NCI-H748 (cell line): ENCODE data around the gene RARA.

ENCODE experiments used
- DNase-seq: peaks from one replicate; lab custom pipeline; 2025; ENCODE audit not compliant: unreplicated experiment; lab: John Stamatoyannopoulos, UW

RARA gene

DNA sequence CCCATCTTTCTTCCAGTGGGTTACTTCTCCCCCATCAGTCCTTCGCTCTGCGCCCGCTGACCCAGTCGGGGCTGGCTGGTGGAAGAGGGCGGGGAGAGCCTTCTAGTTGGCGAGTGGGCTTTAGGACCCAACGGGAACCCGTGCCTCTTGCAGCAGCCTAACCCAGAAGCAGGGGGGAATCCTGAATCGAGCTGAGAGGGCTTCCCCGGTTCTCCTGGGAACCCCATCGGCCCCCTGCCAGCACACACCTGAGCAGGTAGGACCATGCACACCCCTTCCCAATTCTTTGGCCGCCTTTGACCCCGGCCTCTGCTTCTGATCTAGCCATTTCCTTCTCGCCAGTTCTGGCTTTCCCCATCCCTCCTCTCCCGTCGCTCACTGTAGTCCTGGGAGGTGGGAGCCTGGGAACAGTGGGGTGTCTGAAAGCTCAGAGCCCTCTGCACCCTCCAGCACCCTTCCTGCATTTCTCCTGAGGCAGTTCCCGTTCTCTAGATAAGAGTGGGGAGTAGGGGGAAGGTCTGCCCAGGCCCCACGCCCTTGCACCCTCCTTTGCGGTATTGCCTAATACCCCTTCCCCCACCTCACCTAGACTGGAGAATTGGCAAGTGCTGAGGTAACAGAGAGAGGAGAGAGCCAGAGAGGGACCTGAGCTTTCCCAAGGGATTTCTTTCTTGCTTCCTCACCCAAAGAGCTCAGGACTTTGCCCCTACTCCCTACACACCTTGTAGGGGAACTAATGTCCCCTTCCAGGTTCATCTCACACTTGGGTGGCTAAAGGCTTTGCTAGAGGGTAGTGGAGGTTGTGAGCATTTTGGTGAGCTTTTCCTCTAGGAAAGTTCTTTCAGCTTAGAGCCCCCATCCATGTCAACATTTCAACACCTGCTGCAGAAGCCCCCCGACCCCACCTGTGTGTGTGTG lies at the start of gene RARA:
Gene RARA (plus strand): TSS at position 150 of the 918 bp plus-strand sequence. CDS start 22,039 bp downstream, outside the sequence.
- DNase-seq = peak; percentile 57

DNA sequence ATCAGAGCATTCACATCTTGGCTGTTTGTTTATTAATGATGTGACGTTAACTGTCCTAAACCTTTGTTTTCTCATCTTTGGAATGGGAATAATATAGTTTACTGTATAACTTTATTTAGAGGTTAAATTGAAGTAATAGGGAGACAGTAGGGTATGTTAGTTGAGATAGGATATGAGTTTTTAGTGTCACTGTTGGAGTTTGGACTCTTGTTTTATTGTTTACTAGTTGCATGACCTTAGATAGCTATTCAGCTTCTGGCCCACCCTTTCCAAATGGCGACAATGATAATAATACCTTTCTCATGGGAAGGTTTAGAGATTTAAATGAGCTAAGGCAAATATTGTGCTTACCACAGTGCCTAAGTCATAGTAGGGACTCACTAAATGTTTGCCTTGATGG lies 49.5 kb upstream of the RARA start:
- DNase-seq = no peak

DNA sequence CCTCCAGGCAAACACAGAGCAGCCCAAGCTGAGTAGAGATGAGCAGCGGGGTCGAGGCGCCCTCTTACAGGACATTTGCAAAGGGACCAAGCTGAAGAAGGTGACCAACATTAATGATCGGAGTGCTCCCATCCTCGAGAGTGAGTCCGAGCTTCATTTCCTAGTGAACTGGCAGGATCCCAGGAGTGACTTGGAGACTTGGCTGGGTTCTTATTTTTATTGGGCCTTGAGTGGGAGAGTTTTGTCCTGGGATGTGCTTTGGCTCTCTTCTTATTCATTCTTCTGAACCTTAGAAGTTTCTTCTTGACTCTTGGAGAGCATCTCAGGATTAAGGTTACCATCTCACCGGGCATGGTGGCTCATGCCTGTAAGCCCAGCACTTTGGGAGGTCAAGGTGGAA lies 48.5 kb upstream of the RARA start:
- no peak for DNase-seq

DNA sequence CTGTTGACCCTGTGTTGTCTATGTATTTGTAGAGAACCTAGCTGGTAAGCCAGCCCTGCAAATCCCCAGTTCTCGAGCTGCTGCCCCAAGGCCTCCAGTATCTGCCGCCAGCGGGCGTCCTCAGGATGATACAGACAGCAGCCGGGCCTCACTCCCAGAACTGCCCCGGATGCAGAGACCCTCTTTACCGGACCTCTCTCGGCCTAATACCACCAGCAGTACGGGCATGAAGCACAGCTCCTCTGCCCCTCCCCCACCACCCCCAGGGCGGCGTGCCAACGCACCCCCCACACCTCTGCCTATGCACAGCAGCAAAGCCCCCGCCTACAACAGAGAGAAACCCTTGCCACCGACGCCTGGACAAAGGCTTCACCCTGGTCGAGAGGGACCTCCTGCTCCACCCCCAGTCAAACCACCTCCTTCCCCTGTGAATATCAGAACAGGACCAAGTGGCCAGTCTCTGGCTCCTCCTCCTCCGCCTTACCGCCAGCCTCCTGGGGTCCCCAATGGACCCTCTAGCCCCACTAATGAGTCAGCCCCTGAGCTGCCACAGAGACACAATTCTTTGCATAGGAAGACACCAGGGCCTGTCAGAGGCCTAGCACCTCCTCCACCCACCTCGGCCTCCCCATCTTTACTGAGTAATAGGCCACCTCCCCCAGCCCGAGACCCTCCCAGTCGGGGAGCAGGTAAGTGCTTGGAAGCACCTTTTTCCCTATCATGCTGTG lies 44.4 kb upstream of the RARA start:
- no peak for DNase-seq

DNA sequence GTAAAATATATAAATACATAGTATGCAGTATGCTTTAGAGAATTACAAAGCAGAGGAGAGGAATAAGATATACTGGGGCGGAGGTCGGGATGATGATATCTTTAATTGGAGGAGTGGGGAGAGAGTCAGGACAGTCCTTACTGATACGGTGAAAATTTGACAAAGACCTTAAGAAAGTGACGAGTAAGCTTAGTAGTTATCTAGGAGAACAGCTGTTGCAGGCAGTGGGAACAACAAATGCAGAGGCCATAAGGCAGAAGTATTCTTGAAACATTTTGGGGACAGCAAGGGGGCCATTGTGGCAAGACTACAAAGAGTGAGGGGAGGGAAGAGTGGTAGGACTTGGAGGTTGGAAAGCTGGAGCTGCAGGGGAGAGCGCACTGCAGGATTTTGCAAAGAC lies 43.6 kb upstream of the RARA start:
- no peak for DNase-seq

DNA sequence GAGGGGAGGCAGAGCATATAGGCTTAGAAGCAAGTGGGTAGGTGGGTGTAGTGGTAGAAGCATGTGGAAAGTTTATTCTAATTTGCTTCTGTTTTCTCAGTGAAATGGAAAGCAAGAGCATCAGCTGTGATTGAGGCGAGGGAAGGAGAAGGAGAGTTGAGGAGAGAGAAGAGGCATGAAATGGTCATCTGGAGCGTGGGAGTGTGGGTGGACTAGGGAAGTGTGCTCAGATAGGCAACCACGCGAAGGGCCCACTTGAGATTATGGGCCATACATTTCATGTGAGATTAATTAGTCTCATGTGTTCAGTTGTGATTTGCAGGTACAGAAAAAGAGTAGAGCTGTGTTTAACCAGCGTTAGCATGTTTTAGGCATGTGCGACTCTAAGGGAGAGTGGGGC lies 42.1 kb upstream of the RARA start:
- DNase-seq = no peak

DNA sequence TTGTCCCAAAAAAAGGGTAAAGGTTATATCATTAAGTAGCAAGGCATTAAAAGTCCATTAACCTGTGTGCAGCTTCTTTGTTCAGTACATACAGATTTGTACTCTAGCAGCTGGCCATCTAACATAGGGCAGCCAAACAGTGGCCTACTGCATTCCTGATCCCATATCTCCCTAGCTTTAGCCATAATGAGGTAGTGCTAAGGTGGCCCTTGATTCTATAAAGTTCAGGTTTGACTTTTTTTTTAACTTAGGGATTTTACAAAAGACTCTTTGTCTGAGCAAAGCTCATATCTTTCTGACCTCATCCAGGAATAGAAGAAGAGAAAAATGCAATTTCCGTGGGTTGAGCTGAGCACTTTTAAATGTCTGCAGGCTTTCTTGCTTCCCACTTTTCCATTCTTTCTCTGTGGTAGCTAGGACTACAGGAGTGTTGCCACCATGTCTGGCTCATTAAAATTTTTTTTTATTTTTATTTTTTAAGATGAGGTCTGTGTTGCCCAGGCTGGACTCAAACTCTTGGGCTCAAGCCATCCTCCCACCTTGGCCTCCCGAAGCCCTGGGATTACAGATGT lies 40.8 kb upstream of the RARA start:
- no peak for DNase-seq

DNA sequence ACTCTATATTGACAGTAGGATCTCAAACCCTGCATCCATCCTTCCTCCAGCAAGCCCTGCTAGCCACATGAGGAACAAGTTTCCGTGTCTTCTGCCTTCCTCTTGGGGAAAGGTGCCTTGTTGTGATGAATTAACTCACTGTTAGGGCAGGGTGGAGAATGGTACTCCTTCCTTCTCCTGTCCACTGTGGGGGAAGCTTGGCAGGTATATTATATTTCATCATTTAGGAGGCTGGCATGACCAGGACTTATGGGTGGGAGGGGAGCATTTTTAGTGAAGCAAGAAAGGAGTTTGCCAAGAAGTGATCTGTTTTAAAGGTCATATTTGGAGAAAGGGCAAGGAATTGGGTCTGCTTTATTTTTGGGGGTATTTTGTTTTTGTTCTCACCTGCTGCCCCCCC lies 30.6 kb upstream of the RARA start:
- DNase-seq = no peak

DNA sequence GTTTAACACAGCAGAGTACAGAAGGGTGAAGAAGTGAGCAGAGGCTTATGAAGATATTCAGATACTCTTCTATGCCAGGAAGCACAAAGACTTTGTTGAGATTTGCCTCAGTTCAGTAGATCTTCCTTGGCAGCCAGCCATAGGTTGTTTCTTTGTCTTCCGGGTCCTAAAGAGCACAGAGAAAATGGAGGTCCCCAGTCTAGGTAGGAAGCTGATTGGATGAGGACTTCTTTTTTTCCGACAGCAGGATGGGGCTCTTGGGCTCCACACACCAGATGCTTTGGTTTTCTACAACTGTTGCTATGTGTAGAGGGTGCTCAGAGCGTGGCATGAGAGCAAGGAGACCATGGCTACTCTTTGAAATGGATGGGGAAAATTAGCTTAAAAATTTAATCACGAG lies 29.6 kb upstream of the RARA start:
- DNase-seq = no peak

DNA sequence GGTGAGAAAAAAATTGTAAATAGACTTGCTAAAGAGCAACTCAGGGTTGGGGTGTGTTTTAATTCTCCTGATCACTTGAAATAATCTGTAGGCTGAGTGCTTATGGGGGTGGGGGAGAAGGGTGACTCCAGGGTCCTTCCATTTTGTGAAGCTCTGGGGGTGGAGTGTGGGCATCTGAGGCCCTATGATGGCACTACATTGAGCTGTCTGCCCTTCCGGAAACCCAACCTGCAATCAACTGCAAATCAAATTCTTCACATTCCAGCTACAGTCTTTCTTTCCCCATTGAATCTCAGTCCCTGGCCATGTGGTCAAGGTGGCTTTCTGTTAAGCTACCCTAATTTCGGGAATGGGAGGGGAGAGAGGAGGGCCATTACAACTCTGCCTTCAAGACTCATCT lies 27.3 kb upstream of the RARA start:
- no peak for DNase-seq

DNA sequence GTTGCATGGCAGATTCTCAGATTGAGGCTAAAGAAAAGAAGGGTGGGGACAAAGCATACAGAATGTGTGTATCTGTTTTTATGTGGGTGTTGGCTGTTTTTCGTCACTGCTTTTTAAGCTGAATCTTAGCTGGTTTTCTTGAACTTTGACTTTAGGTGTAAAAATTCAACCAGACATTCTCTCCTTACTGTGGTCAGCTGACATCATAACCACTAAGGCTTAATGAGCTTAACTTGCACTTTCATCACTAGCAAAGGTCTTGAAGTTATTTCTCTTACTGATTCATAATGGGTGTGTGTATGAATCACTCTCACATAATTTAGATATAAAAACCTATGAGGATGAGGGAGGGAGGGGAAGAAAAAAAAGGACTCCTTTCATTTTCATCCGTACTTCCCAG lies 25.3 kb upstream of the RARA start:
- no peak for DNase-seq

DNA sequence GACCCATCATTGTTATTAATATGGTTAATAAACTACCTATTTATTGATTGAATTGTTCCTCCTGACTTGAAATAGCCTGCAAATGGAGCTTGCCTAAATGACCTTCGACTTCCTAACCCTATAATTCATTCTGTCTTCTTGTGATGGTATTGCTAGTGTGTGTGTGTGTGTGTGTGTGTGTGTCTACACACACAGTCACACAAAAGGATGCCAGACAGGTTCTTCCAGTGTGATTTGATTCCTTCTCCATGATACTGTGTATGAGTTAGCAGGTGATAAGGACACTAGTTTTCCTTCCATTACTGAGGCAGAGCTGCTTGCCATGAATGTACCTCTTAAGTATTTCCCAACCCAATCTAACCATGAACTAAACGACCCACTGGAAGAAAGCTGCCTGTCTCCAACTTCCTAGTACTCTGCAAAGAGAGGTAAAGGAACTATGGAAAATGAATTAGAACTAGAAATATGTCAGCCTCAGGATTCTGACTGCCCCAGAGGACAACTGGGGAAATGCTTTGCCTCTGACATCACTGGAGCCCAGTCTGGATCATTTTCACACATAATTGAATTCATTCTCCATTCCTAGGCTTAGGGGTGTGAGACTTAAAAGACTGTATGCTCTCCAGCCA lies 24.8 kb upstream of the RARA start:
- peak; percentile 34 for DNase-seq

DNA sequence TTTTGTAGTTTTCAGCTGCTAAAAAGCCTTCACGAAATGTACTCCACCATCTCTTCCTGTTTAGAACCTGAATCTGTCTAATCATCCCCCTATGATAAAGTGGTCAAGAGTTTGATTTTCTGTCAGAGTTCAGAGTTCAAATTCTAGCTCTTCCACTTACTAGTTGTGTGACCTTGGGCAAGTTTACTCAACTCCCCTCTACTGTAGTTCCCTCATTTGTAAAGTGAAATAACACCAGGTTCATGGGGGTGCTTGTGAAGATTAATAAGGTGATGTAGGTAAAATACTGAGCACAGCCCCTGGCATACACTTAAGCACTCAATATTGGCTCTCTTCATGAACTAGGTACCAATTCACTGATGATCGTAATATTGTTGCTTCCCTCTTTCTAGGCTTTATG lies 22.5 kb upstream of the RARA start:
- no peak for DNase-seq

DNA sequence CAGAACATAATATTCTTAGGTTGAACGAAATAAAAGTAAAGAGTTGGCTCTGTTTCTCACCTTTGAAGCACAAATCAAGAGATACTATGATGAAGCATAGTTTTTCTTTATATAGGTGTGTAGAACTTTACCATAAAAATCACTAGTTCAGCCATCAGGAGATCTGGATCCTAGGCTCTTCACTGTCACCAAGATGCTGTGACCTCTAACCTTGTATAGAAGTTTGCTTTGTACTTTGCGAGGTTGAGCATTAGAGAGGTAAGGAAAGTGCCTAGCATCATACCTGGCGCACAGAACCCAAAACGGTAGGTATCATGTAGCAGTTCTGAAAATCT lies 21.9 kb upstream of the RARA start:
- no peak for DNase-seq

DNA sequence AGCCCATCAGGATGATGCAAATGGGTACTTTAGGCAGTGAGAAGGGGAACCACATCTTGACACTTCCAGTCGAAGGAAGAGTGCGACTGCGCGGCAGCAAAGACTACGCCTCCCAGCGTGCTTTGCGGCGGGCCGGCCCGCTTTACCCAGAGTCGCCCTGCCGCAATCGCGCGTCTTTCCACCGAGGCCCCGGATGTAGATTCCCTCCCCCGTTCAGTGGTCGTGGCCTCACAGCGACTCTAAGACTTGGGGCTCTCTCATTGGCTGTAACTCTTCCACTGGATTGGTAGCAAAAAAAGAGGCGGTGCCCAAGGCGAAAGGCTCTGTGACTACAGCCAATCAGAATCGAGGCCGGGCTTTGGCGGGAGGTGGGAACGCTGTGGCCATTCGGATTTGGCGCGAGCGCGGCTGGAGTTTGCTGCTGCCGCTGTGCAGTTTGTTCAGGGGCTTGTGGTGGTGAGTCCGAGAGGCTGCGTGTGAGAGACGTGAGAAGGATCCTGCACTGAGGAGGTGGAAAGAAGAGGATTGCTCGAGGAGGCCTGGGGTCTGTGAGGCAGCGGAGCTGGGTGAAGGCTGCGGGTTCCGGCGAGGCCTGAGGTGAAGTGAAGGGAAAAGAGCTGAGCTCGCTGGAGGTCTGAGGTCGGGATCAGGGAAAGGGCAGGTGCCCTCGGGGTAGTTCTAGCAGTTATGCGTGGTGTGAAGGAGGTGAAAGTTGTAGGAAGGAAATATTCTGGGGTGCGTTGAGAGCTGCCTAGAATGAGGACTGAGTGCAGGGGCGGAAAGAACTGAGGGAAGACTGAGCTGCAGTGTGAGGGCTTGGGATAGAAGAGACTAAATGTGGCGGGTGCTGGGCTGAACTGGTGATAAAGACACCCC lies 21.2 kb upstream of the RARA start, which contains the start of gene CDC6:
Gene CDC6 (plus strand): TSS at position 386 of the 876 bp plus-strand sequence. CDS start 1,542 bp downstream, outside the sequence.
- DNase-seq = peak; percentile 99

DNA sequence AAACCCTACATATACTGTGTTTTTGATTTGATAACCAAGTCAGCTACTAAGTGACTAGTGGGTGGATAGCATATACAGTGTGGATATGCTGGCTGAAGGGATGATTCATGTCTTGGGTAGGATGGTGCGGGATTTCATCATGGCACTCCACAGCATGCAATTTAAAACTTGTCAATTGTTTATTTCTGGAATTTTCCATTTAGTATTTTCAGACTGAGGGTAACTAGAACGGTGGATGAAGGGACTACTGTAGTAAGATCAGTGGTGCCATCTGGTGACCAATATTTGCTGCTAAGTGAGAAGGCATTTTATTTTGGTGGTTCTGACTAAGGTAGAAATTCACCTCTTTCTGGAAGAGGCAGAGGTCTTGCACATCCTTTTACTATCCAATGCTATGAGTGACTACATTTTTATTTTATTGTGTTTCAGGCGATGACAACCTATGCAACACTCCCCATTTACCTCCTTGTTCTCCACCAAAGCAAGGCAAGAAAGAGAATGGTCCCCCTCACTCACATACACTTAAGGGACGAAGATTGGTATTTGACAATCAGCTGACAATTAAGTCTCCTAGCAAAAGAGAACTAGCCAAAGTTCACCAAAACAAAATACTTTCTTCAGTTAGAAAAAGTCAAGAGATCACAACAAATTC lies 18.2 kb upstream of the RARA start:
- DNase-seq = peak; percentile 43

DNA sequence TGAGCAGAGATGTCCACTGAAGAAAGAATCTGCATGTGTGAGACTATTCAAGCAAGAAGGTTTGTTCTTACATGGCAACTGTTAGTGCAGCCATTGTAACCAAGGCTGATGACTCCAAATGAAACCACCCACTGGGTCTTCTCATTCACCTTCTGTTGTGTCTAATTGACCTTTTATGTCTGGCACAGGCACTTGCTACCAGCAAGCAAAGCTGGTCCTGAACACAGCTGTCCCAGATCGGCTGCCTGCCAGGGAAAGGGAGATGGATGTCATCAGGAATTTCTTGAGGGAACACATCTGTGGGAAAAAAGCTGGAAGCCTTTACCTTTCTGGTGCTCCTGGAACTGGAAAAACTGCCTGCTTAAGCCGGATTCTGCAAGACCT lies 17.7 kb upstream of the RARA start:
- DNase-seq = no peak

DNA sequence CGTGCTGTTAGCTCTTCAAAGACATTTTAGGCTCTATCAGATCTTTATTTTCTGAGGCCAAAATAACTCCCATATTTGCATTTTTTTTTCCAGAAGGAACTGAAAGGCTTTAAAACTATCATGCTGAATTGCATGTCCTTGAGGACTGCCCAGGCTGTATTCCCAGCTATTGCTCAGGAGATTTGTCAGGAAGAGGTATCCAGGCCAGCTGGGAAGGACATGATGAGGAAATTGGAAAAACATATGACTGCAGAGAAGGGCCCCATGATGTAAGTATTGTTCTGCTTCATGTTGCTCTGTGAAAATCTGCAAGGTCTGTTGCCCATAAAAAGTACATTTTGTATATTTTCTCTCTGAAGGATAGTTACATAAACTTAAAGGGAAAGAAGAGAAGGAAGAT lies 15.6 kb upstream of the RARA start:
- no peak for DNase-seq

DNA sequence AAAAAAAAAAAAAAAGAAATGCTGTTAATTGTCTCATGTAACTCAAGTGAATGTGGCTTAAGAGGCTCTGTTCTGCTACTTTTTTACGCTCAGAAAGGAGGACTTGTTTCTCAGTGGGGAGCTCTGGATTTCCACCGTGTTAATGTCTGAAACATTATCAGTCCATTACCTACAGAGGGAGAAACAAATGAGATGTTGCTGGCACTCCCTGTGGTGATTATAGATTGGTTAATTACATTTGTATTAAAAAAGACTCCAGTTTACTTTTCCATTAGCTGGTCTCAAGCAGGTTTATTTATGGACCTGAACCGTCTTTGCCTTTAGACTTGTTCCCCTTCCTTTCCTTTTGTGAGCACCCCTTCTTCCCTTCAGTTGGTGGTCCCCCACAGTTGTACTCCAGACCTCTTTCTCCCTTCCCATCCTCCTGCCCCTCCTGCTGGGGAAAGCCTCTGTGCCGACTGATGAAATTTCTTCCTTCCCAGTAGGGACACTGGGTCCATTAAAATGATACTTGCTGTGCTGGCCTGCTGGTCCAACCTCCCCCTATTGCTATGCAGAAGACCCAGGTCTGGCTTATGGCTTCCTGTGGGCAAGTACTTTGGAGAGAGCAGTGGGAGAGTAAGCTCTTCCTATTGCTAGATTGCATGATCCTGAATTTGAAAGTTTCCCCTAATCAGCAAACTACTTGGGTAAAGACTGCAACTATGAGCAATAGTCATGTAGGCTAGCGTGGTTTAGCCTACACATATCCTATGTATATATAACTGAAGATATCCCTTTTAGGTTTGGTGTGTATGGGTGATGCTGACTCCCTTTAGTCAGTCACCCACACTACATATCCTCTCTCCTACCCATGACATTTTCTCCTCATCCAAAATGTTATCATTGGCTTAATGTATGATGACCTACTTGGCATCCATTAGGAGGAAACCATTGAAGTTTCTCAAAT lies 13.2 kb upstream of the RARA start:
- DNase-seq = no peak
